Stimulated activated CD4-positive, alpha-beta T cell treated with anti-CD3 and anti-CD28 coated beads, Interleukin-1b, Interleukin-23, amount 100 ng/mL, for 1 hour (primary cell): Measurements from ENCODE around the gene AGBL2.

Experiments
- DNase-seq, 2 donors: peaks; one replicate each; pipeline ENCODE4 v3.0.0-alpha.2; 2020; ENCODE audit warnings: low read depth in 2 of 2

AGBL2 gene

GRCh38 chr11:47631473-47631872 is 83.7 kb downstream of the AGBL2 start:
- no peak for DNase-seq

DNA sequence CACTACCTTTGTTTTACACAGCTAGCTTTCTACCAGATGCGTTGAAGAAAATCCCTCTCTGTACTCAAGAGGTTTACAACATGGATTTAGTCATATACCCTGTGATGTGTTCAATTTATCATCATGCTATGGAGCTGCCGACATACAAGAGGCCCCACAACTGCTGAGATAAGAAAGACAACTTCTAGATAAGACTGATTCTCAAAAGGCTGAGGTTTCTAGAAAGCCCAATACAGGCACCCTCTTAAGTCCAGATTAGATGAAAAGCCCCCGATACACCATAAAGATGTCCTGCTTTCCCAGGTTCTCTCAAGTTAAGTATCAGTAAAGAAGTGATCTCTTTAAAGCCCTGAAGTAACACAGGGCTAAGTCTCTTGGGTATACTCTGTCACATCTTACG is 87.1 kb downstream of the AGBL2 start:
- no peak for DNase-seq

- no peak for DNase-seq
These were observed 88.9 kb downstream of the AGBL2 start for GRCh38 chr11:47626234-47626633.

GRCh38 chr11:47620836-47621378 is 94.3 kb downstream of the AGBL2 start:
- DNase-seq: no peak

DNA sequence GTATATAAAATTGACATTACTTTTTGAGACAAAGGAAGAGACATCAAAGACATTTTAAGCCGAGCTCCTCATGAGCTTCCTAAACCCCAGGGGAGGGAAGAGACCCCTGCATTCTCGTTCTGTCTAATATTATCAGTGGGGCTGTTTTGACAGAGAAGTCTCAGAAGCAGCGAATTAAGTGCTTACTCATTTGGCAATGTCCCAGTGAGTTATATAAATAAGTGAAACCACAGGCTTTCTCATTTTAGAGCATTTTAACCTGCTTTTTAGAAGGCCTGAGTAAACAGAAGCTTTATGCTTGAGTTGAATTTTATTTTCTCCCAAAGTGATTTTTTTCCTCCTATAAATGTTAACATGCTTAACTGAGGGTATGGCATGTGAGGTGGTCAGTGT is 97.8 kb downstream of the AGBL2 start:
- DNase-seq: no peak

DNA sequence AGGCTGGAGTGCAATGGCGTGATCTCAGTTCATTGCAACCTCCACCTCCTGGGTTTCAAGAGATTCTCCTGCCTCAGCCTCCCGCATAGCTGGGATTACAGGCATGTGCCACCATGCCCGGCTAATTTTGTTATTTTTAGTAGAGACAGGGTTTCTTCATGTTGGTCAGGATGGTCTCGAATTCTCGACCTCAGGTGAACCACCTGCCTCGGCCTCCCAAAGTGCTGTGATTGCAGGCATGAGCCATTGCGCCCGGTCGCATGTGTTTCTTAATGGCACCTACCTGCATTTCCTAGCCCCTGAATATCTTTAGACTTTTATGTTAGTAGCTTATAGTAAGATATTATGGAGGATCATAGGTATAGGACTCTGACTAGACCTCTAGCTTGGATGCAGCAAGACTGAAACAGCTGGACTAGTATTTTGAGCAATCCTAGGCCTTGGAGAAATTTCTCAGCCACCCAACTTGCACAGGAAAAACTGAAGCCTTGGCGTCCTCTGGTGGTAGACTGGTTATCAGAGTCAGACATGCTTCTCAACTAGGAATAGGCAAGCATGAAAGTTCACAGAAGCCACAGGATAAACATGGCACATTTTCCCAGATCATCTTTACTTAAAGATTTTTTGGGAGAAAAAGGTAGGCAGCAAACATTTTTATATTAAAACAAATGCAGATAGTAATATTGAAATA is 98.3 kb downstream of the AGBL2 start:
- no peak for DNase-seq

- no peak for DNase-seq
These were observed 99.9 kb downstream of the AGBL2 start for GRCh38 chr11:47615249-47615648.

DNA sequence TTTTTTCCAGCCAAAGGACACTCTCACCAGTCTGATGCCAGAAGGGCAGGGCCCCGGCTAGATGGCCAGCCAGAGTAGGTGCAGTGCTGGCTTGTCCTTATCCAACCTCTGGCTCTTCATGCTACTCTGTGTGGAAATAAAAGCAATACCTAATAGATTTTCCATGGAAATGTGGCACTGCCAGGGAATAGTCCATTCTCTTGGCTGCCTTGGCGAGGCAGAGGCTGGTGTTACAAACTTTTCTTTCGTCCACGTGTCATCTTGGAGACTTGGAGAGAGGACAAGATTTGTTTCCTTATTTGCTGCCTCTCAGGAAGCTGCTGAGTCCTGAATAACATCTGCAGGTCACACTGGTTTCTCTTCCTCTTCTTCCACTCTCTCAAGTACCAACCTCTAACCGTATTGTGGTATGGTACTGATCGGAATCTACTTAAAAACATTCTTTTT is 103.8 kb downstream of the AGBL2 start:
- no peak for DNase-seq

DNA sequence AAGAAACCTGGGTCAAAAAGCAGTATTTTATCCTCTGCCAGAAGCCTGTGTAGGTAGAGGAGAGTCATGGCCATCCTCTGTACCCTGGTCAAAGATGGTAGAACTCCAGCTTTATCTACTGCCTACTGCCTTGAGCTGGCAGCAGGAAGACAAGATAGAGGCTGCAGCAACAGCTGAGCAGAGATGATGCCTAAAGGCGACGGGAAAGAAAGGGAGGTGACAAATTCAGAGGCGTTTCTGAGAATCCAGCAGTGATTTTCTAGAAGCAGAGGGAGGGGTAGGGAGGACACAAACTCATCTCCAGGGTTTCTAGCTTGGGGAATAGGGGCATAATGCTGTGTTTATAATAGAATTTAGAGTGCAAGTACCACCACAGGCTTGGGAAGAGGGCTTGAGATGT is 105.5 kb downstream of the AGBL2 start:
- no peak for DNase-seq
